SKM-1 (cell line): ENCODE results near the gene CXXC5.

Experiments
- DNase-seq: peaks from one replicate; lab custom pipeline; 2025; ENCODE audit not compliant: unreplicated experiment; lab: John Stamatoyannopoulos, UW

Gene CXXC5

DNA sequence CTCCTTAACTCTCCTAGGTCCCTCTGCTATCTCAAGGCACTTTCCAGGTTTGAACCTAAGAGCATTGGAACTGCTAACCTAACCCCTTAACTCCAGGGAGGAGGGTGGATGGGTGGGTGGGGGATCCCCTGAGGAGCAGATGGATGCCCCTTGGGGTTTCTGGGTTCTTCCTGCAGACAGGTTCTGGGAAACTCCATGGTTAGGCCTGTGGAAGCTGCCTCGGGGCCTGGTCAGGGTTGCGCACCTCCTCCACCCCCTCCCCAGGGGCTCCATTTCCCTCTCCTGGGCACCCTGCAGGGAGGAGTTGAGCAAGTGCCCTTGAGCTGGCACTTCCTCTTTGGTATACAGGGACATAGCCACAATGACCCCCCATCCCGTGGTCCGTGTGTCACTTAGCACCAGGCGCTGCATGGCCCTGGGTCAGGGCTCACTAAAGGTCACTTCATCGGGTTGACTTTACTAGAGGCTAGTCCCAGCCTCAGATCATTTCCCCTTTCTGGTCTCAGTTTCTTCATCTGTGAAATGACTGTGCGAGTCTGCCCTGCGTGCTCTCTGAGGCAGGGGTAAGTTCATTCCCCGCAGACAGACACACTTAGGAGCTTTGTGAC lies 16.0 kb downstream of the CXXC5 start:
- DNase-seq, result peak; percentile 97

DNA sequence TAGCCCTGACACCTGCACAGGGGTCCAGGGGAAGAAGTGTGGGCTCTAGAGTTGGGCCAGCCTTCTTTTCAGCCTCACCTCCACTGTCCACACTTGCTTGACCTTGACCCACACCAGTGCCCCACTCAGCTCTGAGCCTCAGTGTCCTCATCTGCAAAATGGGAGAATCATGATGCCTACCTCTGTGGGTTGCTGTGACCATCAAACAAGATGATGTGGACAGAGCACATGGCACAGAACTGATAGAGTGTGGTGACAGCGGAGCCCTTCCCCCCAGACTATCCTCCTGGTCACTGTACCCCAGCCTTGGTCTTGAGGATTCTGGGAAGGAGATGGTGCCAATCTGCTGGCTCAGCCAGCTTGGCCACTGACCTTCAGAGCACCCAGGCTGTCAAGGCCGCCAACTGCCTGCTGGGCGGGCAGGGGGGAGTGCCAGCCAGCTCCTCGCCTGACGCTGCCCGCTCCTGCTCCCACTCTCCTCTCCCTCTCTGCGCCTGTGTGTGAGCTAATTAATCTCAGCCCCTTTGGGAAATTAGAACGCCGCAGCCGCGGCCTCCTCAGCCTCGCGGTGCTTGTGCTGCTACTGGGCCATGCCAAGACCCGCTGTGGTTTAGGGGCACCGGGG lies 16.7 kb downstream of the CXXC5 start:
- no peak for DNase-seq

DNA sequence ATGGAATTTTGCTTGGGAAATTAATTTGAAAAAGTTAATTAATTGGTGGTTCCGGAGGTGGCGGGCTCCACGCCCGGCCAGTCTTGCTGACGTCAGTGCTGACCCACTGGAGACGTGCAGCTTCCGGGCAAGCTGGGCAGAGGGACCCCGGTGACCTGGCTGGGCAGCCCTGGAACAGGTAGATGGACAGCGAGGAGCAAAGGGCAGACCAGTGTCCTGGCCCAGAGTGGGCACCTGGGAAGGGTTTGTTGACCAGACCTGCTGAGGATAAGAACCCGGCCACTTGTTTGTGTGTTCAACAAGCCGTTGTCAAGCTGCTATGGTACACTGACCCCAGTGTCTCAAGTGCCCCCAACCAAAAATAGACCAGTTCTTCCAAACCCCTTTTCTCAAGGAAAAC lies 17.5 kb downstream of the CXXC5 start:
- DNase-seq, result no peak

DNA sequence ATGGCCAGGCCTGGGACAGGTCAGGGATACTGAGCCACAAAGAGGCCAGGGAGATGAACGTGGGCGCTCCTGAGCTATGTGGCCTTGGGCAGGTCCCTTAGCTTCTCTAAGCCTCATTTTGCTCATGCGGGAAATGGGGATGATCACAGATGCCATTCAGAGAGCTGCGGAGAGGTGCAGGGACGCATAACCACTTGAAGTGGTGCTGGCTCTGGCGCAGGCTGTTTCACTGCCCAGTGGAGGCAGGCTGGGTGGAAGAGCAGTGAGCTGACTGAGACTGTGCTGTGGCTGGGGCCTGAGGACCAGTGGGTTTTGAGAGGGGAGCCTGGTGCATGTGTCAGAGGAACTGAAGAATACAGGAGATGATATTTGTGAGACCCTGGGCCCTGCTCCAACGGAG lies 18.4 kb downstream of the CXXC5 start:
- DNase-seq, result no peak

DNA sequence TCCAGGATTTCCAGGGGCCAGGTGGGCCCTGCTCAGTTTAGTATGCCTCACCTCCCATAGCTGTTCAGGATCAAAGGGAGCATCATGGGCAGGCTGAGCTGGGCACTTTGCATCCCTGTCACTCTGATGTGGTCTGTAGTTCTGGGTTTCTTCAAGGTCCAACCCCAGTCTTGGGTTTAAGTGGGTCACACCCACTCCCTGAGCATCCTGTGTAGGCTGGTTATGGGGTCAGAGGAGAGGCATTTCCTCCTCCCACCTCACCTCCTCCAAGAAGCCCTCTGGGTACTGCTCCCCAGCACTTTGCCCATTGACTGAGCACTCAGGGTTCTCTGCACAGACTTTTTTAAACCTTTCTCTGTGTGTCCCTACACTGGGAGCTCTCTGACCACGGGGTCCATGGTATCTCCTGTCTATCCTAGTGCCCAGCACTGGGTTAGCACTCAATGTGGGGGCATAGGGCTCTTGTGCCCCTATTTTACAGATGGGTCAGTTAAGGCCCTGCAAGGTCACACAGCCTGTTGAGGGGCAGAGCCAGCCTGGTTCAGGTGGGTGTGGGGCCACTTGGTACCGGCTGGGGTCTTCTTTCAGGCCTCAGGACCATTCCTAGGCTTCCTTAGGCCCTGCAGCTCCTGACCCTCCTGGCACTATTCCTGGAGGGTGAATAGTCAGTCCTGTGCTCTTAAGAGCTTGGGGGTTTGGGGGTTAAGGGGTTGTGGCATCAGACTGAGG lies 19.0 kb downstream of the CXXC5 start:
- DNase-seq, result no peak

DNA sequence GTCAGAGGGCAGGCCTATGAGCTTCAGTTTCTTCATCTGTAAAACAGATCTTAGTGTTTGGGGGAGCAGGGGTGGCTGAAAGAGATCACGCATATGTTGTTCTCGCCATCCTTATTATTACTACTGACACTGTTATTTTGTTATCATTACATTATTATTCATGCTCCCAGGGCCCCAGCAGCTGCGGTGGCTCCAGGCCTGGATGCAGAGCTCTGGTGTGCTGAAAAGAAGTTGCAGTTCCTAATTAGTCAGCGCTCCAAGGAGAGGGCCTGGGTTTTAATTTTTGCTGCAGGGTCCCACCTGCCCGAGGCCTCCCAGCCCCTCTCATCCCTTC lies 19.5 kb downstream of the CXXC5 start:
- no peak for DNase-seq

DNA sequence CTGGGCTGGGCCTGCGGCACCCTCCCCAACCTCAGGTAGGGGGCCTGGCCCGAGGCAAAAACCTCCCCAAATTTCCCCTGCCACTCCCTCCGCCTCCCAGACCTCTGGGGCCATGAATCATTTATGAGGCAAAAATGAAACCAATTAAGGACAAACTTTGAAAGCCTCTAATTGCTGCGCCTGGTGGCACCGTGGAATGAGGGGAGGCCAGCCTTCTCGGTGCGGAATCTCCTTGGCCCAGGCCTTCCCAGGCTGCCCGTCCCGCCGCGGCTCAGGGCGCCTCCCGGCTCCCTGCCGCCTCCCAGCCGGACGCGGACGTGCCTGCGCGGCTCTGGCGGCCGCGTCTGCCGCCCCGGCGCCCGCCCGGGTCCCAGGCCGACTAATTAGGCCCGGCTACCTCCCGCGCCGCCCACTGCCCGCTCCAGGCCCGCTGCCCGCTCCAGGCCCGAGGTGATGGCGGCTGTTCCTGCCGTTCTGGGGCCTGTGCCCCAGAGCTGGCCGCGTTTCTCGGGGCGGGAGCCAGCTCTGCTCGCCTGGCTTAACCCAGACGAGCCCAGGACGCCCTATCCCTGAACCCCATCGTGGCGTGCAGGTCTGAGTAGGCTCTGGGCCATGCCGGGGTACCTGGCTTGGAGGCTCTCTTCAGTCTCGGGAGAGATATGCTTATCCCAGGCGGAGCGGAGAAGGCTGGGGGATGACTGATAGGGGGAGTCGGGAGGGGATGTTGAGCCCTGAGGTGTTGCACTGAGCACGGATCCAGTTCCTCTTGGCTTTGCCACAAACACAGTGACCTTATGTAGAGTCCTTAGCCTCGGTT lies 20.1 kb downstream of the CXXC5 start:
- no peak for DNase-seq

DNA sequence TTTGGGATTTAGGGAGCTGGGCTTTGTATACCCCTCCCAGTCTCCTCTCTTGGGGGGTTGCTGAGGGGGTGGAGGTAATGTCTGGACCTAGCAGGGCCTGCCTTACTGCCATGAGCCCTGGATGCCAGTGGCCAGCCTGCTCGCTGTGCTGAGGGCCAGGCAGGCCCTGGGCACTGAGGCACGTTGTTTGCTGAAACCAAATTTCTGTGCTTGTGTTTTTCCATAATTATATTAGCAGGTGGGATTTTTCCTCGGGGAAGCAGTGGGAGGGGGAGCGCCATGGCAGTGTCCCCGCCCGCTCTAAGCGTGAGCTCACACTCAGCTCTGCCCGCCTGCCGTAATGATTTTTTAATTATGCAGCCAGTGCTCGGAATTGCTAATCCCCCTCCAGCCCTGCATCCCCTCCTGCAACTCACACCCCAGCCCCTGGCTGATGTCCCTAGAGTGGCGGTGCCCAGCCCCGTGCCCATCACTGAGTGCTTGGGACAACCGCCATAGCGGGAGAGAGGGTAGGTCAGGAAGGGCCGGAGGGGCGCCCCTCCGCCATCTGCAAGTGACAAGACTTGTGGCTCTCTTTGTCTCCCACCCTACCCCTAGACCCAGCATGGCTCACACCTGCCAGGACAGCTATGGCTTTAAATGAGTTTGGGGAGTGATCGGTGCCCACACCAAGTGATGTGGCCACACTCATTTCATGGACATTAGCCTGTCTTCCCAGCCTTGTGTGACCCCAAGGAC lies 20.9 kb downstream of the CXXC5 start:
- no peak for DNase-seq

DNA sequence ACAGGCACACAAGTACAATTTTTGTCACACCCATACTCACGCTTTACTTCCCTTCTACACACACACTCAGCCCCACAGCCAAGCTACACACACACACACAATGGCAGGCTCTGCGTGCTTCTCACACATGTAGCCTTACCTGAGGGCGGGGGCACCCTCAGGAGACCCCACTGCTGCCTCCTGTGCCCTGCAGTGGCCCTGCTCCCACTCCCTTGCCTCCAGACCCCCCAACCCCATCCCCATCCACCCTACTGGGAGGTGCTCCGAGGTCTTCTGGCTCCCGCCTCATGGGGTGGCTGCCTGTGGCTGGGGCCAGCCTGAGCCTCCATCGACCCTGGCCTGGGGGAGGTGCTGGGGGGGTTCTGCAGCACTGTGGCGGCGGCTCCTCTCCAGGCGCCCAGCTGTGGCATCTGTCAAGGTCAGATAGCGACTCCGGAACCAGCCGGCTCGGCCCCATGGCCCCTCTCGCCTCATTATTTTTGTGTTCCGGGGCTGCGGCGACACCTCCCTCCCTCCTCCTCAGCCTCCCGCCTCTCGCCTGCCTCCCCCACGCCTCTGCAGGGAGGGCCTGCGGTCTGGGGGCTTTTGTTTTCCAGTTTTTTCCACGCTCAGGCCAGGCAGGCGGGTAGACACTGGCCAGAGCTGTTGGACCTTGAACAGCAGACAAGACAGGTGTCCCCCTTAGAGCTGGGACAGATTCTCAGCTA lies 21.7 kb downstream of the CXXC5 start:
- no peak for DNase-seq

DNA sequence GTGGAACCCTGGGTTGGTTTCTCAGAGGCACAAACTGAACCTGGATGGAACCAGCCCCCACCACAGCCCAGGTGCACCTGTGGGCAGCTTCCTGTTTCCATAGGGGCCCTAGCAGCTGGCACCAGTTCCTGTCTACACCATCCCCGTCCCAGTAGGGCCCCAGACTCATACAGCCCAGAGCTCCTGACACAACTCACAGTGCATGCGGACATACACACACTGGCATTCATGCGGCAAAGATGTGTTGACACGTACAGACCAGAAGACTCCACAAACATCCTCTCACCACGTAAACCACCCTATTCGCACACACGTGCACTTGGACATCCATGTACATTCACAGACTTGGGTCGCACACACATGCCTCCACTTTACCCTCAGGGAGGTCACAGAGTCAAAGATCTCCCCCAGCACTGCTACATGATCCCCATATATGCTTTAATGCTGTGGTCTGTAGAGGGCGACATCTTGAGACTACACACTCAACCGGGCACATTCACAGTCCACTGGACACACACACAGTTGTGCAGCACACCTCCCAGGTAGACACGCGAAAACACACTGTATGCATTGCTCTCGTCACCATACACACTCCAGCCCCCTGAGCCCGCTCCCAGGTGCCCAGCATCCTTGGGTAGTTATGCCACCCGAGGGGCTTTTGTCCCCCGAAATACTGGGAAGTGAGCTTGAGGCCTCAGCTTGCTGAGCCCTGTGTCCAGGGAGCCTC lies 22.4 kb downstream of the CXXC5 start:
- no peak for DNase-seq

DNA sequence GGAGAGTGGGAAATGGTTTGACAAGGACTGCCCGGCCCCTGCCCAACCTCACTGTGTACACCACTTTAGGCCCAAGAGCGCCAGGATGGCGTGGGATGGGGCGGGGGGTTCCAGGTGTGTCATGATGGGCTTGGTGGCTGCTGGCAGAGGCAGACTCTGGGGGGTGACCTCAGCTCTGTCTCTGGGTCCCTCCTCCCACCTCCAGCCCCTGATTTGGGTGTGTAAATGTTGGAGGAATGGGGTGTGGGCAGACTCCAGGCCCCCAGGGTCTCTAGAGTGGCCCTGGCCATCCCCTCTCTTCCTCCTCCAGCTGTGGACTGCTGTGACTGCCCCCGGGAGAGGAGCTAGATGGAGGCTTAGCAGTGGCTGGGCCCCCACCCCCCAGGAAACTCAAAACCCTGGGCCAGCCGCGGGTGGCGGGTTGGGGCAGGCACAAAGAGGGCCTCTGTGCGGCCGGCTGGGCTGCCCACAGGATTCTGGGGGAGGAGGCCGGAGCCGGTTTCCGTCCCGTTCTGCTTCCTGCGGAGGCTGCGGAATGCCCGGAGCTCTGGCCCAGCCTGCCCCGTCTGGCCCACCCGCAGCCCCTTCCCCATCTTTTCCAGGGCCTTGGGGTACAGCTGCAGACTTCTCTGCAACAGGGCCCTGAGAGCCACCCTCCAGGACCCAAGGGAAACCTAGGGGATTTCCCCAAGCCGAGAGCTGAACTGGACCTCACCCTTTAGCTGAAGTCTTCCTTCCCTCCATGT lies 23.1 kb downstream of the CXXC5 start:
- DNase-seq, result no peak

DNA sequence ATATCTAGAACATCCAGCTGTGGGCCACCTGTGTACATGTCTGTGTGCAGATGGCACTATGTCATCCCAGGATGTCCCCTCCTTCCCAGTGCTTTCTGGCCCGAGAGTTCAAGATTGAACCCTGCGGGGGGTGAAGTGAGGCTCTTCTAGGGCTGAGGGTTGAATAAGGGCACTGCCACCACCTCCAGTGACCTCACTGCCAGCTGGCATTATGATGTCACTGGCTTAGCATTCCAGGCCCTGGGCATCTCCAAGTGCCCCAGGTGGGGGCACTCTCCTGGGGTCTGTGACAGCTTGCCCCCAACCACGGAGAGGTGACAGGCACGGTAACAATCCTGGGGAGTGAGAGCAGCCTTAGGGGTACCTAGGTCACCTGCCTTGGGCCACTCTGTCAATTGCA lies 27.1 kb downstream of the CXXC5 start:
- DNase-seq, result no peak

DNA sequence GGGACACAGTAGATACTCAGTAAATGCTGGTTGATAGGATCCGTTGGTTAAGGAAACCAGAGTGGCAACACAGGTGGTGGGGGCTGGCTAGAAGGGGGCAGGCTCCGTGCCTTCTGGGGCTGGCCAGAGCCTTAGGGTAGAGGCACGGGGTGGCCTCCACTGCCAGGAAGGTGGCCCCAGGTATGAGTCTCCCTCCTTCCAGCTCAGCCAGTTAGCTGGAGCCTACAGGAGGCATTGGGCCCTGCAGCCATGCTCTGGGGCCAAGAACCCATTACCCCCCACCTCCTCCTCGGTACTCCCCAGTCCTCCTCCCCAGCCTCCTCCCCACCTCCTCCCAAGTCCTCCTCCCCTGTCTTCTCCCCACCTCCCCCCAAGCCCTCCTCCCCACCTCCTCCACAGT lies 27.7 kb downstream of the CXXC5 start:
- DNase-seq, result no peak

DNA sequence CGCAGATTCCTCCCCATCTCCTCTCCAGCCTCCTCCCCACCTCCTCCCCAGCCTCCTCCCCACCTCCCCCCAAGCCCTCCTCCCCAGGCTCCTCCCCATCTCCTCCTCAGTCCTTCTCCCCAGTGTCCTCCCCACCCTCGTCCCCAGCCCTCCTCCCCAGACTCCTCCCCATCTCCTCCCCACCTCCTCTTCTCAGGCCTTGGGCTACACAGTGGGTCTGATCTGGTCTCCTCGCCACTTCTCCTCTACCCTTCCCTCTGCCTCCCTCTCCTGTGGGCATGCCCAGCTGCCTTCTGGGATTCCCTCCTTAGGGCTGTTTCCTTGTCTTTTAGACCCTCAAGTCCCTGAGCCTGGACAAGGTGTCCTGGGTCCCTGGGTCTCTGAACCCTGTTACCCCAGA lies 28.3 kb downstream of the CXXC5 start:
- DNase-seq, result no peak

DNA sequence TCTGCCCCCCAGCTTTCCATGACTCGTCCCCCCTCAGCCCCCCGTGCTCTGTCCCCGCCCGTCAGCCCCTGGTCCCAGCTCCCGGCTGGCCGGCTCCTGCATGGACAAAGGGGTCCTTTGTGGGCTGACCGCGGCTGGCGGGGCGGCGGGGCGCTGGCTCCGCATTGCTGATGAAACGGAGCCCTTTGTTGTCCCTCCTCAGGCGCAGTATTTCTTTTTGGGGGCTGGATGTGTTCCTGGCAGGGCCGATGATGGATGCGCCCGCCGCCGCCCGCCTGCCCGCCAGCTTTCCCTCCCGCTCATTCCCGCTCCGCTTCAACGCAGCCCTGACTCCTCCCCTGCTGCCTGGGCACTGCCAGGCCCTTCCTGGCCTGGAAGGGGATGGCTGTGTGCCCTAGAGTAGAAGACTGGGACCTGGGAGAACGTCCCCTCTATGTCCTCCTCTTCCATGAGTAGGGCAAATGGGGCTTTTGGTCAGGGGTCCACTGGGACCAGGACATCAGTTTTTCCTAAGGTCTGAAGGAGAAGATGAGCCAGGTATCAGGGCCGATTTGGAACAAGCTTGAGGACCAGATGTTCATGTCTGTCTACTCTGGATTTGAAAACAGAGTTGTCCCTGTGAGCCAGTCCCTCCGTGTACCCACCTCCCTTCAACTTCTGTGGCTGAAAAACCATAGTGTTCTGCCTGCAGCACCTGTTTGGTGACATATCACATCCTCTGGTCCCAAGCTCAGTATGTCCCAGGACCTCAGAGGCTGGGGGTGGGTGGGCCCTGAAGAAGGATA lies 29.0 kb downstream of the CXXC5 start:
- DNase-seq, result no peak

DNA sequence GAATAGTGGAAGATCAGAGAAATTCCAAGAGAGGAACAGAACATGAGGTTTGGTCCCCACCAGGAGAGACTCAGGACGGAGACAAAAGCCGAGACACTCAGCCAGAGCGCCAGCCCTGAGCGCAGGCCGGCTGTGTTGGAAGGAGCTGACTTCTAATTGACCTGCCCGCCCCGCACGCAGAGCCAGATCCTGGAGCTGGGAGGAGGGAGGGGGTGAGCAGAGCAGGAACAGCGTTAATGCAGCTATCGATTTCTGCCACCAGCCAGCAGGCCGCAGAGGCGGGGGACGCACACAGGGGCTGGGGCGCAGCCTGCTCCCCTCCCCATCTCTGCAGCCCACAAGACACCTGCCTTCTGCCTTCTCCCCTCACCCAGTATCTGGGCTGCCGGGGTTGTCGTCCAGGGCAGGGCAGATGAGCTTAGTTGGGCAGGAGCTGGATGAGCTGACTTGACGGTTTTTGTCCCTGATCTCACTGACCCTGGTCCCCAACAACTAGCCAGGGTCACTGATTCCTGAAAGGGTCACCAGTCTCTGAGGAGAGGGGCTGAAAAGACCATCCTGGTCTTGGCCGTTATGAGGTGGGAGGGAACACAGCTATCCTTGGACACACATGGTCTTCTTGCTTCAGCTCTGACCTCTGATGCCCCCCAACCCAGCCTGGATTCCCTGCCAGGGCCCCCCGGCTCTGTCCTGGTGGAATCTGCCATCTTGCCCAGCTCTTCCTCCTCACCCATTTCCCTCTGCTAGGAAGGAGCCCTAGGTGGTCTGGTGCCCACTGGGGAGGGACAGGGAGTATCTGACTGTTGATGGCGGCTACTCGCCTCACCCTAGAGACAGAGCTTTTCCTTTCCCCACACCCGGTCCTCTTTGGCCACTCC lies 29.8 kb downstream of the CXXC5 start:
- DNase-seq, result no peak
